GM23338 (cell line): ENCODE results near the gene ACOT2. TPM values are rescaled to one million over a fixed set of nuclear protein-coding genes. Genes with fewer than 3 reads are reported as not detected.

Source experiments
- ATAC-seq: fragments of 200-7000 bp; cut with Tn5 transposase; 3 replicates; pipeline ENCODE4 v1.9.1; 2020
- DNase-seq: peaks from one replicate; pipeline ENCODE4 v3.0.0-alpha.2; 2015; ENCODE audit warnings: low spot score
- H2AFZ ChIP-seq: fragments of 200-600 bp; sonication (generic); 2 replicates; pipeline ENCODE4 v1.8.0; 2016; ENCODE audit warnings: antibody characterized with exemption, mild to moderate bottlenecking, moderate library complexity
- H3F3A ChIP-seq: fragments of 200-600 bp; sonication (generic); replicated peaks from 2 replicates; pipeline ENCODE4 v1.8.0; 2017; ENCODE audit warnings: antibody characterized with exemption, mixed run types, low read depth
- H3K27ac ChIP-seq: fragments of 200-600 bp; sonication (generic); 2 replicates; pipeline ENCODE4 v1.6.1; 2016; ENCODE audit warnings: low read depth
- H3K27me3 ChIP-seq: fragments of 200-600 bp; sonication (generic); 2 replicates; pipeline ENCODE4 v1.8.0; 2016; ENCODE audit warnings: mild to moderate bottlenecking, mixed run types, moderate library complexity; ENCODE audit not compliant: insufficient read depth
- H3K36me3 ChIP-seq: fragments of 200-600 bp; sonication (generic); 2 replicates; pipeline ENCODE4 v1.8.0; 2016; ENCODE audit warnings: mild to moderate bottlenecking; ENCODE audit not compliant: insufficient read depth
- H3K4me1 ChIP-seq: fragments of 200-600 bp; sonication (generic); 2 replicates; pipeline ENCODE4 v1.8.0; 2016; ENCODE audit warnings: mild to moderate bottlenecking, moderate library complexity; ENCODE audit not compliant: insufficient read depth
- H3K4me2 ChIP-seq: fragments of 200-600 bp; sonication (generic); 2 replicates; pipeline ENCODE4 v1.7.1; 2017; ENCODE audit warnings: mixed run types
- H3K4me3 ChIP-seq: fragments of 200-600 bp; sonication (generic); 2 replicates; pipeline ENCODE4 v1.6.1; 2016; ENCODE audit warnings: mixed run types
- H3K79me2 ChIP-seq: fragments of 200-600 bp; sonication (generic); replicated peaks from 2 replicates; pipeline ENCODE4 v1.8.0; 2017; ENCODE audit warnings: mild to moderate bottlenecking; ENCODE audit not compliant: insufficient read depth
- H3K9me2 ChIP-seq: fragments of 200-600 bp; sonication (generic); 2 replicates; pipeline ENCODE4 v1.8.0; 2017; ENCODE audit not compliant: insufficient read depth
- H4K20me1 ChIP-seq: fragments of 200-600 bp; sonication (generic); replicated peaks from 2 replicates; pipeline ENCODE4 v1.8.0; 2017; ENCODE audit warnings: mild to moderate bottlenecking; ENCODE audit not compliant: insufficient read depth
- H3K27ac Mint-ChIP-seq: 2 replicates; pipeline ENCODE4 v1.8.0; 2020; ENCODE audit warnings: inconsistent platforms, mild to moderate bottlenecking, moderate library complexity, mixed read lengths
- H3K27me3 Mint-ChIP-seq: 3 replicates; pipeline ENCODE4 v1.8.0; 2022; ENCODE audit warnings: low read depth, mild to moderate bottlenecking, moderate library complexity, mixed read lengths, inconsistent platforms; ENCODE audit not compliant: insufficient read depth, poor library complexity
- H3K36me3 Mint-ChIP-seq: 3 replicates; pipeline ENCODE4 v1.8.0; 2021; ENCODE audit warnings: low read depth, mild to moderate bottlenecking, inconsistent platforms, moderate library complexity, mixed read lengths
- H3K4me1 Mint-ChIP-seq: 3 replicates; pipeline ENCODE4 v1.8.0; 2020; ENCODE audit warnings: mild to moderate bottlenecking, inconsistent platforms, mixed read lengths
- H3K4me3 Mint-ChIP-seq: 3 replicates; pipeline ENCODE4 v1.8.0; 2021; ENCODE audit warnings: moderate library complexity, mild to moderate bottlenecking, inconsistent platforms, mixed read lengths
- H3K9me3 Mint-ChIP-seq: 3 replicates; pipeline ENCODE4 v1.8.0; 2020; ENCODE audit warnings: moderate library complexity, mild to moderate bottlenecking, inconsistent platforms, mixed read lengths
- CTCF ChIP-seq, 2 experiments: fragments of 200-600 bp in 1 of 2; sonication (generic) in 1 of 2; conservative IDR thresholded peaks; 2 replicates each; pipeline versions ENCODE4 v1.5.1 to v1.6.1; 2016 to 2017; ENCODE audit warnings: antibody characterized with exemption in 2 of 2, low read depth in 2 of 2, mild to moderate bottlenecking in 2 of 2, moderate library complexity in 1 of 2
- EZH2 ChIP-seq: fragments of 200-600 bp; sonication (generic); IDR thresholded peaks from one replicate; pipeline ENCODE4 v1.8.0; 2017; ENCODE audit warnings: antibody characterized with exemption, mild to moderate bottlenecking, low read depth; ENCODE audit not compliant: unreplicated experiment
- EZH2phosphoT487 ChIP-seq: fragments of 200-600 bp; sonication (generic); IDR thresholded peaks from one replicate; pipeline ENCODE4 v1.8.1; 2018; ENCODE audit warnings: antibody characterized with exemption; ENCODE audit not compliant: unreplicated experiment
- JUNB ChIP-seq: IDR thresholded peaks from one replicate; pipeline ENCODE4 v1.6.1; 2016; ENCODE audit warnings: antibody characterized with exemption; ENCODE audit not compliant: unreplicated experiment
- POLR2AphosphoS5 ChIP-seq: IDR thresholded peaks from 2 replicates; pipeline ENCODE4 v1.6.1; 2016; ENCODE audit warnings: antibody characterized with exemption, low read depth
- REST ChIP-seq: IDR thresholded peaks from one replicate; pipeline ENCODE4 v1.6.1; 2018; ENCODE audit warnings: antibody characterized with exemption; ENCODE audit not compliant: unreplicated experiment
- ZNF114 ChIP-seq: fragments of 250-450 bp; sonication (Bioruptor Pico); IDR thresholded peaks from 2 replicates; pipeline ENCODE4 v1.5.0; 2020; ENCODE audit warnings: mild to moderate bottlenecking, moderate library complexity
- ZNF331 ChIP-seq: fragments of 250-450 bp; sonication (Bioruptor Pico); IDR thresholded peaks from 2 replicates; pipeline ENCODE4 v1.5.0; 2020; ENCODE audit warnings: low read depth, mild to moderate bottlenecking, moderate library complexity
- ZNF462 ChIP-seq: fragments of 250-450 bp; sonication (Bioruptor Pico); IDR thresholded peaks from 2 replicates; pipeline ENCODE4 v1.5.0; 2020; ENCODE audit warnings: mild to moderate bottlenecking, moderate library complexity
- polyA plus RNA-seq: library from polyadenylated mRNA; unstranded; fragments of >200 nt; fragmentation: Nextera tagmentation; extraction: Ambion mirVana; gene quantifications from 2 replicates; pipeline ENCODE4 v1.2.1, GENCODE V29; 2016
- total RNA-seq: library from RNA; depleted of rRNA; stranded (reverse); fragments of >200 nt; shearing (Covaris generic); gene quantifications from 2 replicates; pipeline ENCODE4 v1.2.3, GENCODE V29; 2014

The ACOT2 gene
- total and polyA plus RNA-seq, 2 experiments from 2014 or later, result 9.6 to 10.7 TPM

GRCh38 chr14:73521229-73521628 is 47.8 kb upstream of the ACOT2 start:
- Histone ChIP-seq H3K4me1 (0 out of 2 replicates have a peak, but pooled peaks cover 7% of the 10 kb centered on the region), H3F3A (no peaks in the 10 kb centered on the region), H3K4me2 (no peak overlapping the region), H3K27me3 (no peaks in the 10 kb centered on the region), H3K36me3 (no peaks in the 10 kb centered on the region), H3K79me2 (no peaks in the 10 kb centered on the region), H3K4me3 (no peak overlapping the region), H3K9me2 (no peaks in the 10 kb centered on the region), H3K27ac (no peak overlapping the region), H4K20me1 (no peaks in the 10 kb centered on the region), H2AFZ (no peak overlapping the region)
- no peaks in the 10 kb centered on the region for H3K36me3 Mint-ChIP-seq
- H3K27me3 Mint-ChIP-seq, result peaks cover 7% of the 10 kb centered on the region
- DNase-seq (no peak), ATAC-seq (no peak)
- peaks cover 10% of the 10 kb centered on the region for H3K4me1 Mint-ChIP-seq
- H3K27ac Mint-ChIP-seq, result no peak overlapping the region
- H3K9me3 Mint-ChIP-seq, result no peaks in the 10 kb centered on the region
- H3K4me3 Mint-ChIP-seq, result no peak overlapping the region
- TF ChIP-seq POLR2AphosphoS5 (no peak), ZNF114 (CRISPR knock-in tag) (no peak), REST (no peak)

- Histone ChIP-seq H3K4me2 (no peak overlapping the region), H3K9me2 (no peaks in the 10 kb centered on the region), H2AFZ (no peak overlapping the region), H3K79me2 (no peaks in the 10 kb centered on the region), H3K27me3 (no peaks in the 10 kb centered on the region), H3K36me3 (no peaks in the 10 kb centered on the region), H3K27ac (no peak overlapping the region), H4K20me1 (no peaks in the 10 kb centered on the region), H3F3A (no peaks in the 10 kb centered on the region), H3K4me3 (no peak overlapping the region), H3K4me1 (peaks cover 3% of the 10 kb centered on the region; the same call in 1 of the 2 replicates)
- Mint-ChIP-seq H3K36me3 (no peaks in the 10 kb centered on the region), H3K4me1 (peaks cover 4% of the 10 kb centered on the region; the same call in 1 of the 3 replicates), H3K9me3 (no peaks in the 10 kb centered on the region), H3K27ac (no peak overlapping the region), H3K4me3 (no peak overlapping the region), H3K27me3 (peaks cover 6% of the 10 kb centered on the region)
- ATAC-seq, result no peak; the same call in 2 of the 3 replicates
- DNase-seq, result no peak
- TF ChIP-seq EZH2 (no peak), POLR2AphosphoS5 (no peak), ZNF462 (CRISPR knock-in tag) (no peak), EZH2phosphoT487 (no peak), JUNB (no peak), ZNF114 (CRISPR knock-in tag) (no peak), ZNF331 (CRISPR knock-in tag) (no peak), CTCF (conservative IDR thresholded peaks at IDR 0.05; ENCODE audit: low read depth in 2 of 2) (no peak)
Measured at GRCh38 chr14:73524493-73524892, 44.5 kb upstream of the ACOT2 start.
